GM12878 (cell line): ENCODE results near the gene IGFLR1. TPM values are rescaled to one million over a fixed set of nuclear protein-coding genes. Genes with fewer than 3 reads are reported as not detected.

Source experiments
- ATAC-seq: fragments of 200-7000 bp; cut with Tn5 transposase; 3 replicates; pipeline ENCODE4 v1.9.1; 2020; ENCODE audit warnings: mild to moderate bottlenecking, moderate library complexity
- BruUV-seq: library from RNA; stranded (reverse); fragments of 400-500 nt; replicated peaks from 2 replicates; lab custom pipeline; 2021; lab: Mats Ljungman, UMichigan
- CTCF ChIA-PET: fragments of 300-600 bp; sonication (Branson Sonifier 250); formaldehyde crosslinking; extraction: SDS; loops from one replicate; lab custom pipeline; 2021; ENCODE audit warnings: inconsistent platforms; lab: Yijun Ruan, JAX
- POLR2A ChIA-PET: fragments of 350-600 bp; formaldehyde crosslinking; extraction: SDS; loops from one replicate; lab custom pipeline; 2021; ENCODE audit warnings: inconsistent platforms; lab: Charles Lee
- RAD21 ChIA-PET: fragments of 300-600 bp; sonication (Branson Sonifier 250); formaldehyde crosslinking; loops from one replicate; lab custom pipeline; 2023; ENCODE audit warnings: antibody characterized with exemption; ENCODE audit not compliant: unreplicated experiment; lab: Charles Lee
- SMC1A ChIA-PET: fragments of 300-600 bp; sonication (Branson Sonifier 250); formaldehyde crosslinking; loops from one replicate; lab custom pipeline; 2023; ENCODE audit not compliant: unreplicated experiment, uncharacterized antibody; lab: Charles Lee
- DNase-seq: peaks from one replicate; pipeline ENCODE4 v3.0.0-alpha.2; 2011; ENCODE audit warnings: low read depth, low spot score
- FAIRE-seq: peaks from 3 replicates; lab custom pipeline; 2011; peaks lifted over from hg19 to GRCh38; lab: Jason Lieb, UNC
- H2AFZ ChIP-seq: 2 replicates; pipeline ENCODE4 v1.6.0; 2011; ENCODE audit warnings: low read depth, low read length, control low read depth; ENCODE audit not compliant: control insufficient read depth
- H3K27ac ChIP-seq: 2 replicates; pipeline ENCODE4 v1.5.1; 2011; ENCODE audit warnings: control low read depth; ENCODE audit not compliant: control insufficient read depth, insufficient read depth
- H3K27me3 ChIP-seq, 2 experiments: replicated peaks in 1 of 2; 2 replicates each; pipeline versions ENCODE4 v1.6.0 to v1.6.1; 2011; ENCODE audit warnings: low read length in 1 of 2; ENCODE audit not compliant: control insufficient read depth in 2 of 2, insufficient read depth in 2 of 2
- H3K36me3 ChIP-seq, 2 experiments: 2 replicates each; pipeline ENCODE4 v1.5.1; 2011; ENCODE audit warnings: low read length in 1 of 2; ENCODE audit not compliant: control insufficient read depth in 2 of 2, insufficient read depth in 2 of 2
- H3K4me1 ChIP-seq: 2 replicates; pipeline ENCODE4 v1.6.1; 2011; ENCODE audit warnings: mild to moderate bottlenecking, low read length, moderate library complexity, mixed read lengths; ENCODE audit not compliant: control insufficient read depth, insufficient read depth
- H3K4me2 ChIP-seq: 2 replicates; pipeline ENCODE4 v1.6.0; 2011; ENCODE audit warnings: control low read depth; ENCODE audit not compliant: control insufficient read depth, insufficient read depth
- H3K4me3 ChIP-seq: fragments of 200-600 bp; sonication (generic); 2 replicates; pipeline ENCODE4 v1.5.1; 2016
- H3K79me2 ChIP-seq: 2 replicates; pipeline ENCODE4 v1.6.0; 2011; ENCODE audit warnings: low read length; ENCODE audit not compliant: control insufficient read depth, insufficient read depth
- H3K9ac ChIP-seq: 2 replicates; pipeline ENCODE4 v1.8.0; 2011; ENCODE audit warnings: low read length, control low read depth, mixed read lengths; ENCODE audit not compliant: control insufficient read depth, insufficient read depth
- H3K9me3 ChIP-seq: replicated peaks from 3 replicates; pipeline ENCODE4 v1.5.1; 2011; ENCODE audit warnings: mild to moderate bottlenecking, low read length; ENCODE audit not compliant: control insufficient read depth, insufficient read depth
- H4K20me1 ChIP-seq: 2 replicates; pipeline ENCODE4 v1.6.0; 2011; ENCODE audit not compliant: control insufficient read depth, insufficient read depth
- CBX3 ChIP-seq: fragments of 200-600 bp; sonication (generic); IDR thresholded peaks from 2 replicates; pipeline ENCODE4 v1.6.1; 2016; ENCODE audit warnings: low read depth, borderline replicate concordance
- MXI1 ChIP-seq: fragments of 150-350 bp; IDR thresholded peaks from 2 replicates; pipeline ENCODE4 v1.6.1; 2011; ENCODE audit warnings: low read depth, mild to moderate bottlenecking, inconsistent platforms, low read length, improper control_type of control experiment
- POLR2A ChIP-seq: IDR thresholded peaks from 2 replicates; pipeline ENCODE4 v1.6.1; 2011; ENCODE audit warnings: low read depth, mild to moderate bottlenecking, low read length
- SMARCA5 ChIP-seq: fragments of 450-650 bp; IDR thresholded peaks from 2 replicates; pipeline ENCODE4 v1.6.1; 2017; ENCODE audit warnings: mild to moderate bottlenecking
- SPI1 ChIP-seq: IDR thresholded peaks from 2 replicates; pipeline ENCODE4 v1.6.1; 2011; ENCODE audit warnings: low read depth, mild to moderate bottlenecking, low read length, moderate library complexity, borderline replicate concordance; ENCODE audit not compliant: insufficient read depth
- ZNF274 ChIP-seq: IDR thresholded peaks from one replicate; pipeline ENCODE4 v1.8.0; 2011; ENCODE audit not compliant: insufficient read length, insufficient read depth
- ZNF384 ChIP-seq: IDR thresholded peaks from 2 replicates; pipeline ENCODE4 v1.6.1; 2012; ENCODE audit warnings: low read depth, mild to moderate bottlenecking, low read length, improper control_type of control experiment, borderline replicate concordance
- ZNF622 ChIP-seq: fragments of 450-650 bp; IDR thresholded peaks from 2 replicates; pipeline ENCODE4 v1.6.1; 2017; ENCODE audit warnings: mild to moderate bottlenecking, inconsistent platforms
- ZZZ3 ChIP-seq: IDR thresholded peaks from 2 replicates; pipeline ENCODE4 v1.6.1; 2011; ENCODE audit warnings: low read depth; ENCODE audit not compliant: control insufficient read depth, insufficient read length
- WGBS: methylation state at CpG from one replicate; pipeline ENCODE4 v1.1.6; 2016; ENCODE audit warnings: low lambda C conversion rate; ENCODE audit not compliant: insufficient replicate concordance, insufficient coverage; ENCODE audit errors: missing lambda C conversion rate; 5-methylcytosine and 5-hydroxymethylcytosine counted together
- in situ Hi-C: fragments of 300-500 bp; cut with MboI; formaldehyde crosslinking; loops from 9 replicates; pipeline ENCODE4 v1.14.3; 2018; ENCODE audit warnings: mixed read lengths
- intact Hi-C: fragments of 100-400 bp; cut with micrococcal nuclease; formaldehyde crosslinking; loops from one replicate; pipeline ENCODE4 v1.14.2; 2022; ENCODE audit not compliant: unreplicated experiment
- polyA plus RNA-seq, 11 experiments: library from polyadenylated mRNA; depleted of rRNA in 4 of 11; unstranded in 6 of 11; stranded (reverse) in 5 of 11; fragments of >200 nt; fragmentation: Nextera tagmentation in 4 of 11; fragmentation: Illumina TruSeq in 1 of 11; extraction: Ambion mirVana in 4 of 11; extraction: Trizol in 1 of 11; gene quantifications; 1 replicate in 1 of 11; 2 replicates in 10 of 11; pipeline versions ENCODE4 v1.2.1 to v1.2.3, GENCODE V29; 2011 to 2016; ENCODE audit warnings: inconsistent platforms in 2 of 11, missing spikeins in 2 of 11, low read depth in 1 of 11
- total RNA-seq, 4 experiments: library from RNA; depleted of rRNA in 3 of 4; stranded (reverse); fragments of >200 nt in 3 of 4; fragmentation: Illumina TruSeq in 1 of 4; extraction: Trizol in 1 of 4; gene quantifications; 2 replicates each; pipeline versions ENCODE4 v1.2.1 to v1.2.3, GENCODE V29; 2013 to 2021

Gene IGFLR1
- total and polyA plus RNA-seq, 10 of the 15 experiments (the other 5 are each of a cell fraction or from before 2014, with no cell fraction given), result 2.5 to 39.9 (median 24.8) TPM

DNA sequence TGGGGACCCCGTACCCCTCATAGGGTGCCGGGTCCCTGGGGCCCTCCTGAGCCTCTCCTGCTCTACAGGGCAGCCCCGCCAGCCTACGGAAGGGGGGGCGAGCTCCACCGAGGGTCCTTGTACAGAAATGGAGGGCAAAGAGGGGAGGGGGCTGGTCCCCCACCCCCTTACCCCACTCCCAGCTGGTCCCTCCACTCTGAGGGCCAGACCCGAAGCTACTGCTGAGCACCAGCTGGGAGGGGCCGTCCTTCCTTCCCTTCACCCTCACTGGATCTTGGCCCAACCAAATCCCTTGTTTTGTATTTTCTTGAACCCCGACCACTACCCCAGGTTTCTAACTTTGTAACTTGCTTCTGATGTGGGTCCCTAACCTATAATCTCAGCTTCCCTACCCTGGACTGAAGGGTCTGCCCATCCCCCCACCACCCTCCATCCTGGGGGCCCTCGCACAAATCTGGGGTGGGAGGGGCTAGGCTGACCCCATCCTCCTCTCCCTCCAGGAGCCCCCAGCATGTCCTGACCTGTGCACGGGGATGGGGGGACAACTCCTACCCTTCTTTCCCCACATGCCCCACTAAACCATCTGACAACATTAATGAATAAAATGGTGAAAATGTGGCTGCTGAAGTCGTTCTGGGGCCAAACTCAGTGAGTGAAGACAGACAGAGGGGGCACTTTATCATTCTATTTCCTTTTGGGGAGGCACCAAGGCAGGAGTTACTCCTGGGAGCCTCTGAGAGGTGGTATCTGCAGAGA, 46.1 kb upstream of the IGFLR1 start:
- no peak overlapping the region for H3K9ac ChIP-seq
- FAIRE-seq, result no peak
- in situ Hi-C loops, result no loop called here
- ChIA-PET SMC1A (no interaction called here), CTCF (interaction anchor here (1.5 to 3.1 kb wide), 2 partner anchors 12 to 94 kb away, joined by 3 to 12 read pairs; no protein-coding TSS in a partner anchor), POLR2A (no interaction called here), RAD21 (no interaction called here)
- H3K79me2 ChIP-seq, result no peaks in the 10 kb centered on the region
- intact Hi-C loops, result no loop called here
- no peaks in the 10 kb centered on the region for H3K4me1 ChIP-seq
- no peaks in the 10 kb centered on the region for H4K20me1 ChIP-seq
- H3K27ac ChIP-seq, result no peak overlapping the region
- H3K36me3 ChIP-seq, result no peaks in the 10 kb centered on the region
- no peak overlapping the region for H3K4me3 ChIP-seq
- ATAC-seq, result no peak
- 56% methylated on average over 12 of the region's 12 CpGs for WGBS
- TF ChIP-seq SPI1 (no peak), ZZZ3 (no peak), POLR2A (no peak), ZNF384 (no peak), ZNF622 (no peak), MXI1 (no peak), ZNF274 (no peak), SMARCA5 (no peak), CBX3 (no peak)
- TF ChIP-seq, all 136 proteins: peak for 0
- Histone ChIP-seq H3K4me2 (no peak overlapping the region), H2AFZ (no peak overlapping the region), H3K27me3 (no peaks in the 10 kb centered on the region; a peak in 1 of 4 replicates), H3K9me3 (no peaks in the 10 kb centered on the region)
- no TSS peak for BruUV-seq
- no peak for DNase-seq
